ENCODE results near the gene RHOC.
"Not testable (repeated sequence)": the region's sequence is repeated elsewhere in the genome, so short reads cannot be mapped to it uniquely, and the experiment has no call there.

RHOC gene

GRCh38 chr1:112737573-112737972 is 30.6 kb upstream of the RHOC start:
- H3K4me3 ChIP-seq (ENCODE audit: low read depth, low read length): no peak overlapping the region
- no peak for DNase-seq (ENCODE audit: low read depth)
- TF ChIP-seq MYC (IDR thresholded peaks at IDR 0.05; ENCODE audit: low read depth, low read length): no peak
- TF ChIP-seq CTCF (IDR thresholded peaks at IDR 0.05; ENCODE audit: low read depth, low read length): no peak
- TF ChIP-seq MAX (IDR thresholded peaks at IDR 0.05; ENCODE audit: low read depth, low read length): no peak
- TF ChIP-seq POLR2A (IDR thresholded peaks at IDR 0.05; ENCODE audit: extremely low read depth, insufficient read length): no peak

- DNase-seq (ENCODE audit: low read depth): no peak
- TF ChIP-seq POLR2A (IDR thresholded peaks at IDR 0.05; ENCODE audit: extremely low read depth, insufficient read length) (no peak), MYC (IDR thresholded peaks at IDR 0.05; ENCODE audit: low read depth, low read length) (no peak), CTCF (IDR thresholded peaks at IDR 0.05; ENCODE audit: low read depth, low read length) (no peak), MAX (IDR thresholded peaks at IDR 0.05; ENCODE audit: low read depth, low read length) (no peak)
- no peak overlapping the region for H3K4me3 ChIP-seq (ENCODE audit: low read depth, low read length)
Measured at GRCh38 chr1:112735752-112736151, 28.8 kb upstream of the RHOC start.

- no peak overlapping the region for H3K4me3 ChIP-seq (ENCODE audit: low read depth, low read length)
- TF ChIP-seq MYC (IDR thresholded peaks at IDR 0.05; ENCODE audit: low read depth, low read length) (no peak), MAX (IDR thresholded peaks at IDR 0.05; ENCODE audit: low read depth, low read length) (no peak), CTCF (IDR thresholded peaks at IDR 0.05; ENCODE audit: low read depth, low read length) (no peak), POLR2A (IDR thresholded peaks at IDR 0.05; ENCODE audit: extremely low read depth, insufficient read length) (no peak)
- no peak for DNase-seq (ENCODE audit: low read depth)
Measured at GRCh38 chr1:112731451-112731850, 24.5 kb upstream of the RHOC start.

GRCh38 chr1:112729909-112730308 is 23.0 kb upstream of the RHOC start:
- TF ChIP-seq POLR2A (IDR thresholded peaks at IDR 0.05; ENCODE audit: extremely low read depth, insufficient read length) (no peak), MAX (IDR thresholded peaks at IDR 0.05; ENCODE audit: low read depth, low read length) (no peak), CTCF (IDR thresholded peaks at IDR 0.05; ENCODE audit: low read depth, low read length) (no peak), MYC (IDR thresholded peaks at IDR 0.05; ENCODE audit: low read depth, low read length) (no peak)
- DNase-seq (ENCODE audit: low read depth): no peak
- no peak overlapping the region for H3K4me3 ChIP-seq (ENCODE audit: low read depth, low read length)

- DNase-seq (ENCODE audit: low read depth); H3K4me3 ChIP-seq (ENCODE audit: low read depth, low read length): not testable (repeated sequence)
Measured at GRCh38 chr1:112729011-112729410, 22.1 kb upstream of the RHOC start.

GRCh38 chr1:112728306-112728971 is 21.5 kb upstream of the RHOC start:
- H3K4me3 ChIP-seq (ENCODE audit: low read depth, low read length); DNase-seq (ENCODE audit: low read depth): not testable (repeated sequence)

GRCh38 chr1:112727716-112728115 is 20.8 kb upstream of the RHOC start:
- DNase-seq (ENCODE audit: low read depth): no peak
- TF ChIP-seq POLR2A (IDR thresholded peaks at IDR 0.05; ENCODE audit: extremely low read depth, insufficient read length): no peak
- no peak for TF ChIP-seq MAX (IDR thresholded peaks at IDR 0.05; ENCODE audit: low read depth, low read length)
- no peak for TF ChIP-seq MYC (IDR thresholded peaks at IDR 0.05; ENCODE audit: low read depth, low read length)
- TF ChIP-seq CTCF (IDR thresholded peaks at IDR 0.05; ENCODE audit: low read depth, low read length): no peak
- H3K4me3 ChIP-seq (ENCODE audit: low read depth, low read length): no peak overlapping the region

GRCh38 chr1:112724240-112724639 is 17.3 kb upstream of the RHOC start:
- not testable (repeated sequence) for H3K4me3 ChIP-seq (ENCODE audit: low read depth, low read length); DNase-seq (ENCODE audit: low read depth)

All from NB4 (cell line).